ENCODE measurements around the gene PARD3. TPM values are rescaled to one million over a fixed set of nuclear protein-coding genes. Genes with fewer than 3 reads are reported as not detected.
"Not testable (repeated sequence)": the region's sequence is repeated elsewhere in the genome, so short reads cannot be mapped to it uniquely, and the experiment has no call there.

The PARD3 gene
- polyA plus RNA-seq, 4 donors = 64.9 to 85.2 (median 73.4) TPM

GRCh38 chr10:34078745-34079470, 736.2 kb downstream of the PARD3 start:
- no peak for DNase-seq (ENCODE audit: low read depth in 4 of 4, low spot score in 2 of 4)

- no peak for DNase-seq (ENCODE audit: low read depth in 4 of 4, low spot score in 2 of 4)
Observed at GRCh38 chr10:34078017-34078744, 736.9 kb downstream of the PARD3 start.

- no peak for DNase-seq (ENCODE audit: low read depth in 4 of 4, low spot score in 2 of 4)
Observed at GRCh38 chr10:34076443-34076842, 738.7 kb downstream of the PARD3 start.

GRCh38 chr10:34075254-34075926, 739.7 kb downstream of the PARD3 start:
- DNase-seq (ENCODE audit: low read depth in 4 of 4, low spot score in 2 of 4) = no peak

GRCh38 chr10:34074051-34074450, 741.0 kb downstream of the PARD3 start:
- no peak for DNase-seq (ENCODE audit: low read depth in 4 of 4, low spot score in 2 of 4)

GRCh38 chr10:34067741-34068140, 747.4 kb downstream of the PARD3 start:
- not testable (repeated sequence) for DNase-seq (ENCODE audit: low read depth in 4 of 4, low spot score in 2 of 4)

- DNase-seq (ENCODE audit: low read depth in 4 of 4, low spot score in 2 of 4) = no peak
Observed at GRCh38 chr10:34063592-34063991, 751.5 kb downstream of the PARD3 start.

GRCh38 chr10:34061841-34062240, 753.3 kb downstream of the PARD3 start:
- DNase-seq (ENCODE audit: low read depth in 4 of 4, low spot score in 2 of 4) = no peak
